Transverse colon (tissue), 4 donors: Measurements from ENCODE around the gene IGSF9B.

Source experiments
- CTCF ChIP-seq, 5 experiments: fragments of 200-600 bp in 3 of 5; fragments of 450-650 bp in 2 of 5; sonication (generic) in 3 of 5; IDR thresholded peaks; 1 replicate in 2 of 5; 2 replicates in 3 of 5; pipeline ENCODE4 v1.5.1; 2016 to 2017; ENCODE audit warnings: antibody characterized with exemption in 5 of 5, inconsistent platforms in 3 of 5, mild to moderate bottlenecking in 2 of 5, moderate library complexity in 1 of 5
- POLR2A ChIP-seq: fragments of 450-650 bp; IDR thresholded peaks from one replicate; pipeline ENCODE4 v1.6.1; 2016; ENCODE audit warnings: antibody characterized with exemption, mild to moderate bottlenecking, moderate library complexity
- POLR2AphosphoS5 ChIP-seq, 3 donors: sonication (generic); formaldehyde crosslinking; IDR thresholded peaks; one replicate each; pipeline ENCODE4 v1.6.1; 2016; ENCODE audit warnings: antibody characterized with exemption in 3 of 3

- no peak for TF ChIP-seq CTCF (IDR thresholded peaks at IDR 0.05)
- no peak for TF ChIP-seq POLR2A
- no peak for TF ChIP-seq POLR2AphosphoS5 (IDR thresholded peaks at IDR 0.05)
Observed at GRCh38 chr11:133953547-133953946, 3.2 kb downstream of the IGSF9B start.
